H9 (cell line): Measurements from ENCODE around the gene PANX2. TPM values are rescaled to one million over a fixed set of nuclear protein-coding genes. Genes with fewer than 3 reads are reported as not detected.

Experiments
- DNase-seq: peaks from one replicate; pipeline ENCODE4 v3.0.0-alpha.2; 2017
- H2AFZ ChIP-seq: one replicate; pipeline ENCODE4 v1.6.1; 2013; ENCODE audit warnings: mild to moderate bottlenecking, low read length, control low read depth, moderate library complexity
- H2AK5ac ChIP-seq: 2 replicates; pipeline ENCODE4 v1.6.1; 2013; ENCODE audit warnings: low read length, control low read depth, mixed read lengths; ENCODE audit not compliant: insufficient read length
- H2BK120ac ChIP-seq: one replicate; pipeline ENCODE4 v1.6.1; 2013; ENCODE audit warnings: low read depth, mild to moderate bottlenecking, low read length, control low read depth, inconsistent platforms; ENCODE audit not compliant: poor library complexity, severe bottlenecking
- H2BK12ac ChIP-seq: 2 replicates; pipeline ENCODE4 v1.6.1; 2013; ENCODE audit warnings: low read length, control low read depth, mixed read lengths, low read depth; ENCODE audit not compliant: insufficient read length
- H2BK15ac ChIP-seq: 2 replicates; pipeline ENCODE4 v1.6.1; 2013; ENCODE audit warnings: low read depth, low read length, control low read depth
- H2BK20ac ChIP-seq: one replicate; pipeline ENCODE4 v1.6.1; 2013; ENCODE audit warnings: low read depth, mild to moderate bottlenecking, low read length, control low read depth, inconsistent platforms; ENCODE audit not compliant: poor library complexity, severe bottlenecking
- H2BK5ac ChIP-seq: 2 replicates; pipeline ENCODE4 v1.6.1; 2013; ENCODE audit warnings: low read length, control low read depth, mixed read lengths; ENCODE audit not compliant: insufficient read length
- H3K14ac ChIP-seq: 2 replicates; pipeline ENCODE4 v1.6.1; 2013; ENCODE audit warnings: low read length, control low read depth; ENCODE audit not compliant: insufficient read depth
- H3K18ac ChIP-seq: 2 replicates; pipeline ENCODE4 v1.6.1; 2013; ENCODE audit warnings: low read depth, mild to moderate bottlenecking, mixed read lengths, low read length, control low read depth; ENCODE audit not compliant: insufficient read length
- H3K23ac ChIP-seq: 2 replicates; pipeline ENCODE4 v1.6.1; 2013; ENCODE audit warnings: low read length, control low read depth, mixed read lengths, low read depth; ENCODE audit not compliant: insufficient read length
- H3K23me2 ChIP-seq: 2 replicates; pipeline ENCODE4 v1.6.1; 2013; ENCODE audit warnings: low read depth, mild to moderate bottlenecking, mixed read lengths, low read length, control low read depth; ENCODE audit not compliant: insufficient read length, poor library complexity, severe bottlenecking
- H3K27ac ChIP-seq: 2 replicates; pipeline ENCODE4 v1.5.1; 2013; ENCODE audit warnings: low read length, control low read depth, mixed read lengths, low read depth; ENCODE audit not compliant: insufficient read length
- H3K27me3 ChIP-seq: 2 replicates; pipeline ENCODE4 v1.6.1; 2013; ENCODE audit warnings: low read length, control low read depth, inconsistent platforms; ENCODE audit not compliant: insufficient read depth
- H3K4ac ChIP-seq: 2 replicates; pipeline ENCODE4 v1.6.1; 2013; ENCODE audit warnings: low read depth, mild to moderate bottlenecking, control low read depth, inconsistent platforms, low read length, moderate library complexity
- H3K4me1 ChIP-seq: 2 replicates; pipeline ENCODE4 v1.6.1; 2013; ENCODE audit warnings: low read length, control low read depth, inconsistent platforms; ENCODE audit not compliant: insufficient read depth
- H3K4me2 ChIP-seq: 2 replicates; pipeline ENCODE4 v1.6.1; 2013; ENCODE audit warnings: low read length, control low read depth, mixed read lengths; ENCODE audit not compliant: insufficient read length, insufficient read depth
- H3K56ac ChIP-seq: 2 replicates; pipeline ENCODE4 v1.6.1; 2013; ENCODE audit warnings: low read depth, mild to moderate bottlenecking, mixed read lengths, low read length, control low read depth; ENCODE audit not compliant: insufficient read length
- H3K79me1 ChIP-seq: 2 replicates; pipeline ENCODE4 v1.6.1; 2013; ENCODE audit warnings: low read depth, mild to moderate bottlenecking, moderate library complexity, low read length, control low read depth, inconsistent platforms; ENCODE audit not compliant: insufficient read depth, poor library complexity, severe bottlenecking
- H3K79me2 ChIP-seq: 2 replicates; pipeline ENCODE4 v1.6.1; 2013; ENCODE audit warnings: low read length, control low read depth, inconsistent platforms; ENCODE audit not compliant: insufficient read depth
- H3K9ac ChIP-seq: 2 replicates; pipeline ENCODE4 v1.6.1; 2013; ENCODE audit warnings: low read length, control low read depth, mixed read lengths; ENCODE audit not compliant: insufficient read length; ENCODE audit errors: extremely low read depth
- H3K9me3 ChIP-seq: one replicate; pipeline ENCODE4 v1.6.1; 2013; ENCODE audit warnings: low read depth, low read length, inconsistent platforms; ENCODE audit not compliant: control insufficient read depth
- H3T11ph ChIP-seq: one replicate; pipeline ENCODE4 v1.6.1; 2013; ENCODE audit warnings: mild to moderate bottlenecking, low read length, control low read depth, inconsistent platforms
- H4K20me1 ChIP-seq: one replicate; pipeline ENCODE4 v1.6.1; 2013; ENCODE audit not compliant: control insufficient read depth, insufficient read length, insufficient read depth
- H4K5ac ChIP-seq: 2 replicates; pipeline ENCODE4 v1.6.1; 2013; ENCODE audit warnings: low read depth, mild to moderate bottlenecking, mixed read lengths, low read length, control low read depth; ENCODE audit not compliant: insufficient read length
- H4K8ac ChIP-seq: replicated peaks from 2 replicates; pipeline ENCODE4 v1.6.1; 2013; ENCODE audit warnings: low read length, control low read depth, mixed read lengths, low read depth; ENCODE audit not compliant: insufficient read length
- H4K91ac ChIP-seq: 2 replicates; pipeline ENCODE4 v1.6.1; 2013; ENCODE audit warnings: low read depth, mild to moderate bottlenecking, moderate library complexity, mixed read lengths, low read length, control low read depth; ENCODE audit not compliant: insufficient read length
- H3K27ac Mint-ChIP-seq, 3 experiments: 2 replicates in 2 of 3; 3 replicates in 1 of 3; pipeline ENCODE4 v1.8.0; 2020 to 2021; ENCODE audit warnings: mixed read lengths in 3 of 3, mild to moderate bottlenecking in 1 of 3, moderate library complexity in 1 of 3
- H3K27me3 Mint-ChIP-seq: 2 replicates; pipeline ENCODE4 v1.8.0; 2021; ENCODE audit warnings: low read depth, mild to moderate bottlenecking, moderate library complexity, mixed read lengths
- H3K36me3 Mint-ChIP-seq, 3 experiments: 2 replicates in 2 of 3; 3 replicates in 1 of 3; pipeline ENCODE4 v1.8.0; 2020 to 2021; ENCODE audit warnings: low read depth in 3 of 3, mixed read lengths in 3 of 3; ENCODE audit not compliant: insufficient read depth in 1 of 3
- H3K4me1 Mint-ChIP-seq, 2 experiments: 2 replicates each; pipeline ENCODE4 v1.8.0; 2020; ENCODE audit warnings: mixed read lengths in 2 of 2
- H3K4me3 Mint-ChIP-seq, 2 experiments: 2 replicates in 1 of 2; 3 replicates in 1 of 2; pipeline ENCODE4 v1.8.0; 2020 to 2021; ENCODE audit warnings: mild to moderate bottlenecking in 2 of 2, mixed read lengths in 2 of 2, moderate library complexity in 1 of 2
- H3K9me3 Mint-ChIP-seq, 2 experiments: 2 replicates in 1 of 2; 3 replicates in 1 of 2; pipeline ENCODE4 v1.8.0; 2020; ENCODE audit warnings: mild to moderate bottlenecking in 2 of 2, mixed read lengths in 2 of 2, moderate library complexity in 1 of 2
- CTCF ChIP-seq: fragments of 200-600 bp; sonication (generic); conservative IDR thresholded peaks from 3 replicates; pipeline ENCODE4 v1.8.0; 2021; ENCODE audit warnings: antibody characterized with exemption, mild to moderate bottlenecking
- WGBS: extraction: QIAGEN DNeasy Blood & Tissue Kit; methylation state at CpG from one replicate; pipeline ENCODE4 v1.1.7; 2013; ENCODE audit warnings: missing lambda C conversion rate, low lambda C conversion rate, mixed read lengths; ENCODE audit not compliant: insufficient read length; ENCODE audit errors: extremely low coverage; 5-methylcytosine and 5-hydroxymethylcytosine counted together
- total RNA-seq: library from RNA; stranded (reverse); gene quantifications from 2 replicates; pipeline ENCODE4 v1.2.1, GENCODE V29; 2021

The PANX2 gene
- total RNA-seq, 1 experiment from 2014 or later = 8.0 TPM

DNA sequence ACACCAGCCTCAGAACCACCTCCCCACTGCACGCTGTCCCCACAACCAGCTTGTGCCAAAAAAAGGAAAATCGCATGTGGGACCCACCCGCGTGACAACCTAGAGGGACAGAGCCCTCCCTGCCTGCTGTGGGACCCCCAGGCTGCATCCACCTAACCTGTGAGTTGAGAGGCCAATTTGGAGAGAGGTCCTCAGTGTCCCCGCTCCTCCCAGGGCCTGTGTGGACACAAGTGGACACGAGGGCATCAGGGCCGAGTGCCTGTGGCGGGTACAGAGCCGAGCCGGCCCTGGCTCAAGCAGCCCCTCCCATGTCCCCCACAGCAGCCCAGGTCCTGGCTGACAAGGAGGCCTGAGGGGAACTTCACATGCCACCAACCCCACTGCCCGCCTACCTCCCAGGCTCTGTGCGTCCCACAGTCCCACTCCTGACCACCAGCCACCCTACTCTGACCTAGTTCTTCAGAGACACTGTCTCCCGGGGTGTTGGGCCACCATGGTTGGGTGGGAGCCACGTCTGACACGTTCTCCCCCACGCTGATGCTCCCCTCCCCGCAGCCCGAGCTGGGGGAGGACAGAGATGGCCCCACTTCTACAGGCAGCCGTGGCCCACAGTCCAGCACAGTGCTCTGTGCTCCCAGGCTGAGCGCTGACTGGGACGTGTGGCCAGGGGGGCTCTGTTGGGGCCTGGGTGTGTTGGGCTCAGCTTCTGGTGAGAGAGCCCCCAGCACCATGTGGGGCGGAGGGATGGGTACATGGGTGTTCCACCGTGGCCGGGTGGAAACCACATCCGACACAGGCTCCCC is 49.5 kb downstream of the PANX2 start:
- Histone ChIP-seq H2BK20ac (no peak overlapping the region), H3T11ph (no peak overlapping the region), H3K4ac (no peak overlapping the region), H3K4me2 (no peak overlapping the region), H3K27ac (no peak overlapping the region), H3K9ac (no peak overlapping the region), H3K4me1 (no peaks in the 10 kb centered on the region), H3K23ac (no peak overlapping the region), H2BK120ac (no peak overlapping the region), H2AFZ (no peak overlapping the region), H2AK5ac (no peak overlapping the region), H4K91ac (no peak overlapping the region), H3K14ac (no peak overlapping the region), H2BK15ac (no peak overlapping the region), H2BK12ac (no peak overlapping the region), H3K56ac (no peak overlapping the region), H3K9me3 (no peaks in the 10 kb centered on the region), H3K79me2 (0 out of 2 replicates have a peak, but pooled peaks cover under 1% of the 10 kb centered on the region), H4K20me1 (peaks cover 3% of the 10 kb centered on the region), H3K27me3 (no peaks in the 10 kb centered on the region), H2BK5ac (no peak overlapping the region), H3K23me2 (no peaks in the 10 kb centered on the region), H3K18ac (no peak overlapping the region), H4K5ac (no peak overlapping the region), H4K8ac (no peak overlapping the region), H3K79me1 (no peaks in the 10 kb centered on the region)
- H3K9me3 Mint-ChIP-seq = no peaks in the 10 kb centered on the region
- H3K4me3 Mint-ChIP-seq = no peak overlapping the region
- no CpG with 5 or more reads among the region's 25 CpGs for WGBS
- H3K36me3 Mint-ChIP-seq = peaks cover 22 to 81% (median 63%) of the 10 kb centered on the region in 3 experiments
- no peak for TF ChIP-seq CTCF
- no peak for DNase-seq
- peaks cover 5 to 9% of the 10 kb centered on the region in 2 experiments for H3K4me1 Mint-ChIP-seq
- H3K27ac Mint-ChIP-seq = peak overlapping the region in 1 of 3 experiments; percentile 81; a peak in 2 of 7 replicates
- H3K27me3 Mint-ChIP-seq = no peaks in the 10 kb centered on the region
